Ascending aorta (tissue), 2 donors: ENCODE data around the gene APH1A. TPM values are rescaled to one million over a fixed set of nuclear protein-coding genes. Genes with fewer than 3 reads are reported as not detected.
"Not testable (repeated sequence)": the region's sequence is repeated elsewhere in the genome, so short reads cannot be mapped to it uniquely, and the experiment has no call there.

Experiments
- DNase-seq, 2 donors: peaks; one replicate each; pipeline ENCODE4 v3.0.0-alpha.2; 2019; ENCODE audit warnings: low spot score in 2 of 2
- H3K27ac ChIP-seq, 2 donors: fragments of 200-600 bp; sonication (generic); one replicate each; pipeline ENCODE4 v1.5.1; 2016 to 2017; ENCODE audit warnings: mild to moderate bottlenecking in 1 of 2
- H3K27me3 ChIP-seq: fragments of 200-600 bp; sonication (generic); one replicate; pipeline ENCODE4 v1.5.1; 2017
- H3K36me3 ChIP-seq, 2 donors: fragments of 200-600 bp; sonication (generic); one replicate each; pipeline ENCODE4 v1.5.1; 2016
- H3K4me1 ChIP-seq, 2 donors: fragments of 200-600 bp; sonication (generic); one replicate each; pipeline ENCODE4 v1.5.1; 2016 to 2017; ENCODE audit warnings: mild to moderate bottlenecking in 1 of 2
- H3K4me3 ChIP-seq, 2 donors: fragments of 200-600 bp; sonication (generic); one replicate each; pipeline ENCODE4 v1.5.1; 2016 to 2017; ENCODE audit warnings: mild to moderate bottlenecking in 1 of 2
- H3K9me3 ChIP-seq, 2 donors: fragments of 200-600 bp; sonication (generic); one replicate each; pipeline ENCODE4 v1.5.1; 2016
- CTCF ChIP-seq, 3 experiments: fragments of 200-600 bp in 2 of 3; fragments of 450-650 bp in 1 of 3; sonication (generic) in 2 of 3; IDR thresholded peaks; one replicate each; pipeline ENCODE4 v1.5.1; 2016 to 2019; ENCODE audit warnings: antibody characterized with exemption in 3 of 3, mild to moderate bottlenecking in 1 of 3, moderate library complexity in 1 of 3
- intact Hi-C: fragments of 100-400 bp; cut with DNase I; formaldehyde crosslinking; loops from one replicate; pipeline ENCODE4 v1.15.1; 2023
- total RNA-seq: library from RNA; depleted of rRNA; stranded (reverse); fragments of >200 nt; gene quantifications from one replicate; pipeline ENCODE4 v1.1.0, GENCODE V29; 2016

The APH1A gene
- total RNA-seq, 1 donor from 2014 or later: 73.1 TPM

GRCh38 chr1:150243003-150243402 lies 25.8 kb downstream of the APH1A start:
- Histone ChIP-seq H3K9me3 (no peaks in the 10 kb centered on the region), H3K4me1 (no peaks in the 10 kb centered on the region), H3K27ac (no peak overlapping the region), H3K4me3 (no peak overlapping the region), H3K27me3 (no peaks in the 10 kb centered on the region), H3K36me3 (no peaks in the 10 kb centered on the region)
- TF ChIP-seq CTCF (IDR thresholded peaks at IDR 0.05): no peak
- peak in 1 of 2 donors; percentile 39 for DNase-seq
- intact Hi-C loops: no loop called here

- Histone ChIP-seq H3K4me1 (peaks cover 0 to 10% of the 10 kb centered on the region in 2 donors), H3K4me3 (no peak overlapping the region), H3K36me3 (no peaks in the 10 kb centered on the region), H3K27me3 (no peaks in the 10 kb centered on the region), H3K27ac (no peak overlapping the region), H3K9me3 (no peaks in the 10 kb centered on the region)
- DNase-seq: peak in 1 of 2 donors; percentile 58
- intact Hi-C loops: loop anchor here (2.0 kb wide), 1 partner anchor 31 kb away; the partner anchor contains the start of gene APH1A
- TF ChIP-seq CTCF (IDR thresholded peaks at IDR 0.05): no peak
Observed at GRCh38 chr1:150237746-150238145, 31.1 kb downstream of the APH1A start.

GRCh38 chr1:150237176-150237575 lies 31.6 kb downstream of the APH1A start:
- peak overlapping the region in 1 of 2 donors; percentile 100 for H3K4me3 ChIP-seq

GRCh38 chr1:150236614-150237100 lies 32.2 kb downstream of the APH1A start:
- H3K27me3 ChIP-seq: no peaks in the 10 kb centered on the region
- H3K4me3 ChIP-seq: peak overlapping the region; percentile 84 to 100
- H3K36me3 ChIP-seq: no peaks in the 10 kb centered on the region
- no peaks in the 10 kb centered on the region for H3K9me3 ChIP-seq
- intact Hi-C loops: loop anchor here (1.0 to 2.0 kb wide), 3 partner anchors 23 to 45 kb away; partner anchors contain the start of gene APH1A
- peaks cover 0 to 10% of the 10 kb centered on the region in 2 donors for H3K4me1 ChIP-seq
- DNase-seq: peak in 1 of 2 donors; percentile 24
- H3K27ac ChIP-seq: peak overlapping the region in 1 of 2 donors; percentile 26
- TF ChIP-seq CTCF (IDR thresholded peaks at IDR 0.05): no peak

More at GRCh38 chr1:150237176-150237575, 31.6 kb downstream of the APH1A start:
- not testable (repeated sequence) for H3K27me3 ChIP-seq, H3K27ac ChIP-seq, H3K36me3 ChIP-seq, H3K9me3 ChIP-seq
- peaks cover 0 to 10% of the 10 kb centered on the region in 2 donors for H3K4me1 ChIP-seq
- intact Hi-C loops: loop anchor here (2.0 kb wide), 1 partner anchor 32 kb away; the partner anchor contains the start of gene APH1A
- DNase-seq: peak in 1 of 2 donors; percentile 45

- H3K27me3 ChIP-seq: no peaks in the 10 kb centered on the region
- no peaks in the 10 kb centered on the region for H3K36me3 ChIP-seq
- peak within 1 kb of the TSS; percentile 97 to 100 for H3K27ac ChIP-seq
- H3K9me3 ChIP-seq: no peaks in the 10 kb centered on the region
- TF ChIP-seq CTCF (IDR thresholded peaks at IDR 0.05): peak in 2 of 3 experiments; percentile 16 to 43
- peak within 1 kb of the TSS; percentile 84 to 100 for H3K4me3 ChIP-seq
- H3K4me1 ChIP-seq: peaks cover 0 to 10% of the 10 kb centered on the region in 2 donors
- intact Hi-C loops: loop anchor here (1.0 to 2.0 kb wide), 3 partner anchors 23 to 45 kb away; partner anchors contain the start of gene APH1A
- peak; percentile 93 to 98 for DNase-seq
Observed at GRCh38 chr1:150235852-150236613, 32.8 kb downstream of the APH1A start, which contains the start of gene ANP32E. TSS of gene ANP32E (minus strand) at chr1:150236112. CDS start at chr1:150235786, 326 bp downstream.
